ENCODE measurements around the gene FGD6. TPM values are rescaled to one million over a fixed set of nuclear protein-coding genes. Genes with fewer than 3 reads are reported as not detected.

Gene FGD6
- total RNA-seq, 2 experiments from 2014 or later, result 5.6 to 7.8 TPM

DNA sequence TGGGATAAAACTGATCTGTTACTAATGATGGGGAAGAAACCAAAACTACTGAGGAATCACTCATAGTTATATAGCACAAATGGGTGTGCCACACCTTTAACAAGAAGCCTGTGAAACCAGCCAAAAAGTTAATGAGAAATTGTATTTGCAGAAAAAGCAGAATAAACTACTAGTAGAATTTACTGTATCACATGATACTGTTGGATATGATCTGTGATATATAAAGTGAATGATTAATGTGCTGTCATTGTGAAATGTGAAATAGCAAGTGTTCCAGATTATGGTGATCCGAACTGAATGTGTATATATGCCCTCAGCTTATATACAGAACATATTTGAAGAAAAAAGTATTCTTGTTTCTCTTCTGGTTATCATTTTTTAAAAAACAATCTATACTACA is 30.8 kb upstream of the FGD6 start:
- no TSS peak for BruUV-seq (replicated peaks)
- TF ChIP-seq, protein P1, sequence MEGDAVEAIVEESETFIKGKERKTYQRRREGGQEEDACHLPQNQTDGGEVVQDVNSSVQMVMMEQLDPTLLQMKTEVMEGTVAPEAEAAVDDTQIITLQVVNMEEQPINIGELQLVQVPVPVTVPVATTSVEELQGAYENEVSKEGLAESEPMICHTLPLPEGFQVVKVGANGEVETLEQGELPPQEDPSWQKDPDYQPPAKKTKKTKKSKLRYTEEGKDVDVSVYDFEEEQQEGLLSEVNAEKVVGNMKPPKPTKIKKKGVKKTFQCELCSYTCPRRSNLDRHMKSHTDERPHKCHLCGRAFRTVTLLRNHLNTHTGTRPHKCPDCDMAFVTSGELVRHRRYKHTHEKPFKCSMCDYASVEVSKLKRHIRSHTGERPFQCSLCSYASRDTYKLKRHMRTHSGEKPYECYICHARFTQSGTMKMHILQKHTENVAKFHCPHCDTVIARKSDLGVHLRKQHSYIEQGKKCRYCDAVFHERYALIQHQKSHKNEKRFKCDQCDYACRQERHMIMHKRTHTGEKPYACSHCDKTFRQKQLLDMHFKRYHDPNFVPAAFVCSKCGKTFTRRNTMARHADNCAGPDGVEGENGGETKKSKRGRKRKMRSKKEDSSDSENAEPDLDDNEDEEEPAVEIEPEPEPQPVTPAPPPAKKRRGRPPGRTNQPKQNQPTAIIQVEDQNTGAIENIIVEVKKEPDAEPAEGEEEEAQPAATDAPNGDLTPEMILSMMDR (conservative IDR thresholded peaks at IDR 0.05; ENCODE audit: low read length), result no peak
- no peak overlapping the region for H3K4me2 ChIP-seq (ENCODE audit: low read length)
- H3K27ac ChIP-seq (ENCODE audit: low read depth, low read length, poor library complexity, severe bottlenecking), result no peak overlapping the region
- H3K36me3 ChIP-seq (ENCODE audit: insufficient read depth, low read length), result peaks cover 44% of the 10 kb centered on the region
- ChIA-PET POLR2A (interaction anchor here (0.6 to 0.7 kb wide), 3 partner anchors 10 to 18 kb away, joined by 4 read pairs; no protein-coding TSS in a partner anchor), CTCF (ENCODE audit: unreplicated experiment) (no interaction called here)
- intact Hi-C loops (cut with micrococcal nuclease; ENCODE audit: unreplicated experiment), result no loop called here
- DNase-seq (ENCODE audit: low spot score), result no peak
- peaks cover 85% of the 10 kb centered on the region; the same call in 1 of the 2 replicates for H3K79me2 ChIP-seq (ENCODE audit: insufficient read depth, low read depth, low read length)
- H3K4me3 ChIP-seq (ENCODE audit: low read depth, low read length, poor library complexity, severe bottlenecking), result no peak overlapping the region
- H3K9me3 ChIP-seq (ENCODE audit: low read length), result no peaks in the 10 kb centered on the region
- H3K9me2 ChIP-seq (ENCODE audit: insufficient read depth, low read length), result no peaks in the 10 kb centered on the region
- no peaks in the 10 kb centered on the region for H4K20me1 ChIP-seq (ENCODE audit: insufficient read depth, low read length)
- H2AFZ ChIP-seq (ENCODE audit: low read length), result no peak overlapping the region
- H3K4me1 ChIP-seq (ENCODE audit: insufficient read depth, low read length, poor library complexity, severe bottlenecking), result peaks cover 8% of the 10 kb centered on the region

DNA sequence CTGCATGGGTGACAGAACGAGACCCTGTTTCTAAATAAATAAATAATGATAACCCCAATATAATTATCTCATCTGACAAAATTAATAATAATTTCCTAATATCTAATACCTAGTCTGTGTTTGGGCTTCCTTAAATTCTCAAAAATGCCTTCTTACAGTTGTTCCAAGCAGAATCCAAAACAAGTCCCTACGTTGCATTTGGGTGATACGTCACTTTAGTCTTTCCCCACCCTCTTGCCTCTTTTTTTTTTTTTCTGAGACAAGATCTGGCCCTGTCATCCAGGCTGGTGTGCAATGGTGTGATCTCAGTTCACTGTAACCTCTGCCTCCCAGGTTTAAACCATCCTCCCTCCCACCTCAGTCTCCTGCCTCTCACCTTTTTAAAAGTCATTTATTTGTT is 27.1 kb upstream of the FGD6 start:
- no peak overlapping the region for H3K4me2 ChIP-seq (ENCODE audit: low read length)
- DNase-seq (ENCODE audit: low spot score), result no peak
- H3K9me2 ChIP-seq (ENCODE audit: insufficient read depth, low read length), result no peaks in the 10 kb centered on the region
- H3K9me3 ChIP-seq (ENCODE audit: low read length), result no peaks in the 10 kb centered on the region
- H3K36me3 ChIP-seq (ENCODE audit: insufficient read depth, low read length), result peaks cover 53% of the 10 kb centered on the region
- ChIA-PET POLR2A (interaction anchor here (0.8 to 1.0 kb wide), 2 partner anchors 22 to 23 kb away, joined by 3 to 4 read pairs; no protein-coding TSS in a partner anchor), CTCF (ENCODE audit: unreplicated experiment) (no interaction called here)
- TF ChIP-seq, protein P1 (conservative IDR thresholded peaks at IDR 0.05; ENCODE audit: low read length), result no peak
- no peak for TF ChIP-seq EZH2phosphoT487 (IDR thresholded peaks at IDR 0.05; ENCODE audit: borderline replicate concordance, low read depth, low read length)
- no peak overlapping the region for H2AFZ ChIP-seq (ENCODE audit: low read length)
- no peak overlapping the region for H3K27ac ChIP-seq (ENCODE audit: low read depth, low read length, poor library complexity, severe bottlenecking)
- H3K4me3 ChIP-seq (ENCODE audit: low read depth, low read length, poor library complexity, severe bottlenecking), result no peak overlapping the region
- H3K4me1 ChIP-seq (ENCODE audit: insufficient read depth, low read length, poor library complexity, severe bottlenecking), result peaks cover 8% of the 10 kb centered on the region
- BruUV-seq (replicated peaks), result no TSS peak
- no peaks in the 10 kb centered on the region for H4K20me1 ChIP-seq (ENCODE audit: insufficient read depth, low read length)
- intact Hi-C loops (cut with micrococcal nuclease; ENCODE audit: unreplicated experiment), result no loop called here
- peaks cover 90% of the 10 kb centered on the region for H3K79me2 ChIP-seq (ENCODE audit: insufficient read depth, low read depth, low read length)

DNA sequence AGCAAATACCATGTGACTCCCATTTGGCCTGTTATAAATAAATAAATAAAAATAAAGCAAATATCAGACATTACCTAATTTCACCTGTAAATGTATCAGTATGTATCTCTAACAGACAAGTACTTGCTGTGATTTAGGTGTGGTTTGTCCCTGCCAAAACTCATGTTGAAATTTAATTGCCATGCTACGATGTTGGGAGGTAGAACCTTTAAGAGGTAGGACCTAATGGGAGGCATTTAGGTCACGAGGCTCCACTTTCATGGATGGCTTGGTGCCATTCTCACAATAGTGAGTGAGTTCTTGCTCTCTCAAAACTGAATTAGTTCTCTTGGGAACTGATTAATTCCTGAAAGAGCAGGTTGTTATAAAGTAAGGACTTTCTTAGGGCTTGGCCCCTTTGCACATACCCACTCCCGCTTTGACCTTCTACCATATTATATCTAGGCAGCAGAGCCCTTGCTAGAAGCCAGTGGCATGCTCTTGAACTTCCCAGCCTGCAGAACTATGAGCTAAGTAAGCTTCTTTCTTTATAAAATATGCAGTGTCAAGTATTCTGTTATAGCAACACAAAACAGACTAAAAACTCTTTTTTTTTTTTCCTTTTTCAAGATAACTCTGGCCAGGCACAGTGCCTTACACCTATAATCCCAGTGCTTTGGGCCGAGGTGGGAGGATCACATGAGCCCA is 26.4 kb upstream of the FGD6 start:
- peaks cover 90% of the 10 kb centered on the region for H3K79me2 ChIP-seq (ENCODE audit: insufficient read depth, low read depth, low read length)
- CTCF ChIA-PET (ENCODE audit: unreplicated experiment), result no interaction called here
- BruUV-seq (replicated peaks), result no TSS peak

More for the DNA sequence above, 26.4 kb upstream of the FGD6 start:
- peaks cover 8% of the 10 kb centered on the region for H3K4me1 ChIP-seq (ENCODE audit: insufficient read depth, low read length, poor library complexity, severe bottlenecking)
- TF ChIP-seq, protein P1 (conservative IDR thresholded peaks at IDR 0.05; ENCODE audit: low read length), result no peak
- TF ChIP-seq EZH2phosphoT487 (IDR thresholded peaks at IDR 0.05; ENCODE audit: borderline replicate concordance, low read depth, low read length), result no peak
- no peak overlapping the region for H3K4me2 ChIP-seq (ENCODE audit: low read length)
- no peaks in the 10 kb centered on the region for H3K9me3 ChIP-seq (ENCODE audit: low read length)
- H4K20me1 ChIP-seq (ENCODE audit: insufficient read depth, low read length), result no peaks in the 10 kb centered on the region
- H3K9me2 ChIP-seq (ENCODE audit: insufficient read depth, low read length), result no peaks in the 10 kb centered on the region
- intact Hi-C loops (cut with micrococcal nuclease; ENCODE audit: unreplicated experiment), result no loop called here
- H2AFZ ChIP-seq (ENCODE audit: low read length), result no peak overlapping the region
- no peak overlapping the region for H3K27ac ChIP-seq (ENCODE audit: low read depth, low read length, poor library complexity, severe bottlenecking)
- no peak overlapping the region for H3K4me3 ChIP-seq (ENCODE audit: low read depth, low read length, poor library complexity, severe bottlenecking)
- POLR2A ChIA-PET, result interaction anchor here (0.6 to 1.0 kb wide), 7 partner anchors 16 to 1173 kb away, joined by 3 to 4 read pairs (median 3); no protein-coding TSS in a partner anchor
- peaks cover 55% of the 10 kb centered on the region for H3K36me3 ChIP-seq (ENCODE audit: insufficient read depth, low read length)
- DNase-seq (ENCODE audit: low spot score), result no peak
